Ovary (tissue), 3 donors: ENCODE measurements around the gene ZKSCAN8.

Experiments used
- CTCF ChIP-seq, 3 donors: fragments of 450-650 bp in 2 of 3; fragments of 200-600 bp in 1 of 3; IDR thresholded peaks; one replicate each; pipeline versions ENCODE4 v1.5.1 to v1.8.0; 2016 to 2022; ENCODE audit warnings: antibody characterized with exemption in 3 of 3, mild to moderate bottlenecking in 1 of 3
- EP300 ChIP-seq: sonication (generic); formaldehyde crosslinking; IDR thresholded peaks from one replicate; pipeline ENCODE4 v1.6.1; 2017; ENCODE audit warnings: antibody characterized with exemption
- POLR2A ChIP-seq: fragments of 450-650 bp; IDR thresholded peaks from one replicate; pipeline ENCODE4 v1.6.1; 2017; ENCODE audit warnings: antibody characterized with exemption, mild to moderate bottlenecking, moderate library complexity
- donor health status: DM: no; HTN: no; CAD: no.

GRCh38 chr6:28111964-28112363, 29.7 kb upstream of the ZKSCAN8 start:
- TF ChIP-seq POLR2A, result no peak
- TF ChIP-seq CTCF (IDR thresholded peaks at IDR 0.05), result no peak
- TF ChIP-seq EP300, result no peak
